ENCODE results near the gene TRAF3IP3. TPM values are rescaled to one million over a fixed set of nuclear protein-coding genes. Genes with fewer than 3 reads are reported as not detected.
A peak's percentile ranks its signal among the peaks of the same experiment; 100 is the strongest.

The TRAF3IP3 gene
- total RNA-seq, result 1 to 10 TPM in 3 of 4 donors, not detected in 1; 1.6 to 3.1 (median 2.0) TPM

GRCh38 chr1:209755926-209756614 is at the start of gene TRAF3IP3:
Gene TRAF3IP3, plus strand, starts transcription at chr1:209756053. Its CDS starts 3,987 bp downstream, at chr1:209760040.
- WGBS, result 76% methylated on average over 10 of the region's 10 CpGs
- DNase-seq (ENCODE audit: low spot score in 2 of 2), result peak in 1 of 2 donors; percentile 74
- H3K27me3 ChIP-seq, result no peaks in the 10 kb centered on the region
- no peak within 1 kb of the TSS for H3K4me3 ChIP-seq
- H3K9me3 ChIP-seq, result no peaks in the 10 kb centered on the region
- H3K36me3 ChIP-seq, result no peaks in the 10 kb centered on the region
- no peak for TF ChIP-seq POLR2AphosphoS5 (IDR thresholded peaks at IDR 0.05)
- no peak for TF ChIP-seq CTCF (IDR thresholded peaks at IDR 0.05)
- no peak for TF ChIP-seq POLR2A (IDR thresholded peaks at IDR 0.05)
- TF ChIP-seq EP300 (IDR thresholded peaks at IDR 0.05), result no peak
- H3K27ac ChIP-seq, result no peak within 1 kb of the TSS
- no peaks in the 10 kb centered on the region for H3K4me1 ChIP-seq

- DNase-seq (ENCODE audit: low spot score in 2 of 2), result no peak
- no peaks in the 10 kb centered on the region for H3K9me3 ChIP-seq
- no peaks in the 10 kb centered on the region for H3K27me3 ChIP-seq
- peaks cover 7% of the 10 kb centered on the region for H3K4me1 ChIP-seq
- WGBS, result 92% methylated on average over 3 of the region's 3 CpGs
- H3K27ac ChIP-seq, result no peak overlapping the region
- no peaks in the 10 kb centered on the region for H3K36me3 ChIP-seq
- no peak for TF ChIP-seq CTCF (IDR thresholded peaks at IDR 0.05)
- TF ChIP-seq POLR2AphosphoS5 (IDR thresholded peaks at IDR 0.05), result no peak
- no peak for TF ChIP-seq POLR2A (IDR thresholded peaks at IDR 0.05)
- no peak for TF ChIP-seq EP300 (IDR thresholded peaks at IDR 0.05)
- H3K4me3 ChIP-seq, result no peak overlapping the region
Observed at GRCh38 chr1:209706622-209707021, 49.2 kb upstream of the TRAF3IP3 start.

- Histone ChIP-seq H3K4me1 (peaks cover 7% of the 10 kb centered on the region), H3K4me3 (no peak overlapping the region), H3K27me3 (no peaks in the 10 kb centered on the region), H3K9me3 (no peaks in the 10 kb centered on the region), H3K36me3 (no peaks in the 10 kb centered on the region), H3K27ac (no peak overlapping the region)
- WGBS, result 86% methylated on average over 1 of the region's 1 CpG
- no peak for DNase-seq (ENCODE audit: low spot score in 2 of 2)
- TF ChIP-seq POLR2AphosphoS5 (IDR thresholded peaks at IDR 0.05) (no peak), POLR2A (IDR thresholded peaks at IDR 0.05) (no peak), CTCF (IDR thresholded peaks at IDR 0.05) (no peak), EP300 (IDR thresholded peaks at IDR 0.05) (no peak)
Observed at GRCh38 chr1:209707308-209707707, 48.5 kb upstream of the TRAF3IP3 start.

- Histone ChIP-seq H3K27ac (no peak overlapping the region), H3K9me3 (no peaks in the 10 kb centered on the region), H3K36me3 (no peaks in the 10 kb centered on the region), H3K4me3 (no peak overlapping the region), H3K4me1 (peaks cover 7% of the 10 kb centered on the region), H3K27me3 (no peaks in the 10 kb centered on the region)
- TF ChIP-seq POLR2A (IDR thresholded peaks at IDR 0.05) (no peak), POLR2AphosphoS5 (IDR thresholded peaks at IDR 0.05) (no peak), CTCF (IDR thresholded peaks at IDR 0.05) (no peak), EP300 (IDR thresholded peaks at IDR 0.05) (no peak)
- 70% methylated on average over 4 of the region's 4 CpGs for WGBS
- no peak for DNase-seq (ENCODE audit: low spot score in 2 of 2)
Observed at GRCh38 chr1:209708297-209708696, 47.6 kb upstream of the TRAF3IP3 start.

- Histone ChIP-seq H3K27ac (no peak overlapping the region), H3K9me3 (no peaks in the 10 kb centered on the region), H3K4me3 (no peak overlapping the region), H3K27me3 (no peaks in the 10 kb centered on the region), H3K36me3 (no peaks in the 10 kb centered on the region), H3K4me1 (peaks cover 8% of the 10 kb centered on the region)
- TF ChIP-seq POLR2A (IDR thresholded peaks at IDR 0.05) (no peak), POLR2AphosphoS5 (IDR thresholded peaks at IDR 0.05) (no peak), CTCF (IDR thresholded peaks at IDR 0.05) (no peak), EP300 (IDR thresholded peaks at IDR 0.05) (no peak)
- DNase-seq (ENCODE audit: low spot score in 2 of 2), result no peak
- WGBS, result 76% methylated on average over 2 of the region's 2 CpGs
Observed at GRCh38 chr1:209710093-209710492, 45.8 kb upstream of the TRAF3IP3 start.
